GM18526 (cell line): ENCODE measurements around the gene IRGC.

Source experiments
- POLR2A ChIP-seq: IDR thresholded peaks from 3 replicates; pipeline ENCODE4 v1.6.1; 2011; ENCODE audit not compliant: insufficient read length; ENCODE audit errors: extremely low read depth

IRGC gene

DNA sequence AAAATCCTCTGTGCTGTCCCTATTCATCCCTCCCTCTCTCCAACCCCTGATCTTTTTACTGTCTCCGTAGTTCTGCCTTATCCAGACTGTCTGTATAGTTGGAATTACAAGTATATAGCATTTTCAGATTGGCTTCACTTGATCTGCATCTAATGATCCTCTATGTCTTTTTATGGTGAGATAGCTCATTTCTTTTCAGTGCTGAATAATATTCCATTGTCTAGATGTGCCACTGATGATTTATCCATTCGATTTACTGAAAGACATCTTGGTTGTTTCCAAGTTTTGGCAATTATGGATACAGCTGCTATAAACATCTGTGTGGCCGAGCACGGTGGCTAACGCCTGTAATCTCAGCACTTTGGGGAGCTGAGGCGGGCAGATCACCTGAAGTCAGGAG lies 19.1 kb downstream of the IRGC start:
- no peak for TF ChIP-seq POLR2A

DNA sequence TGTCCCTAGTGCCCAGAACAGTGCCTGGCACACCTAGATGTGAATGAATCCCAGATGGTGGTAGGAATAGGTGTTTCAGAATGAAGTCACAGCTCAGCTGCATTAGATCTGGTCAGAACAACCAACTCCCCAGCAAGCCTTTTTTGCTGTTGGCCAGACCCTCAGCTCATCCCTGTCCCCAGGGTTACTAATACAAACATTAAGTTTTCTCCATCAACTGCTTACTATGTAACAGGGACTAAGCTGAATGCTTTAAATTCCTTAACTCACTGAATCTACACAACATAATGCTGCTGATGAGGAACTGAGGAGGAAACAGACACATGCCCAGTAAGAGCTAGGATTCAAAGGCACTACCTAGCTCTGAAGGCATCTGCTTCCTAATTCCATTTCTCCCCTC lies 20.1 kb downstream of the IRGC start:
- no peak for TF ChIP-seq POLR2A

GRCh38 chr19:43738780-43739211 lies 22.9 kb downstream of the IRGC start:
- TF ChIP-seq POLR2A: no peak

DNA sequence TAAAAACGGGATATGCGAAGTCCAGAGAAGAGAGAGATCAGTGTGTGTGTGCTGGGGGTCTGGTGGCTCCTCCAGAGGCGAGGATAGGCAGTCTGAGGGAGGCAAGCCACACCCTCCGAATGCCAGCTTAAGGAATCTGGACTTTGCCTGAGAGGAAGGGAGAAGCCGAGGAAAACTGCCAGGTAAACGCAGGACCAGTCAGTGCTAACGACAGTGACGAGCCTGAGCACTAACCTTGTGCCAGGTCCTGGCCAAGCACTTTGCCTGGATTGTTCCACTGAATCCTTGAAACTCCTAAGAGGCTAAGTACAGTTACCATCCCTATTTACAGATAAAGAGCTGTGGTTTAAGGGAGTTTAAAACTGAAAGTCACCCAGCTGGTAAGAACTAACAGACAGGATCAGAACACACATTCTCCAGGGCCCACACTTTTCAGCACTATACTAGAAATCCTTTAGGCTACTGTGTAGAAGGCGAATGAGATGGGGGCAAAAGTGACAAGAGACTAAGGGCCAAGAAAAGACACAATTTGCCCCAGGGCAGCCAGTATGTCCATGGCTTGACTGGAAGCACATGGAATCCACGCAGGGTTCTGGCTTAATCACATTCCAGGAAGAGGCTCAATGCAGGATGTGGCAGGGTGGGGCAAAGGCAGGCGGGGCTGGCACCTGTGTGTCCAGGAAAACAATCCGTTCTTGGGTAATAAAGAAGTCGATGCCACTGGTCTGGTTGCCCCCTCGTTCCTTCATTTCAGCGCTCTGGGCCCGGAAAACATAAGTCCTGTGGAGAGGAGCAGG lies 23.8 kb downstream of the IRGC start:
- no peak for TF ChIP-seq POLR2A

DNA sequence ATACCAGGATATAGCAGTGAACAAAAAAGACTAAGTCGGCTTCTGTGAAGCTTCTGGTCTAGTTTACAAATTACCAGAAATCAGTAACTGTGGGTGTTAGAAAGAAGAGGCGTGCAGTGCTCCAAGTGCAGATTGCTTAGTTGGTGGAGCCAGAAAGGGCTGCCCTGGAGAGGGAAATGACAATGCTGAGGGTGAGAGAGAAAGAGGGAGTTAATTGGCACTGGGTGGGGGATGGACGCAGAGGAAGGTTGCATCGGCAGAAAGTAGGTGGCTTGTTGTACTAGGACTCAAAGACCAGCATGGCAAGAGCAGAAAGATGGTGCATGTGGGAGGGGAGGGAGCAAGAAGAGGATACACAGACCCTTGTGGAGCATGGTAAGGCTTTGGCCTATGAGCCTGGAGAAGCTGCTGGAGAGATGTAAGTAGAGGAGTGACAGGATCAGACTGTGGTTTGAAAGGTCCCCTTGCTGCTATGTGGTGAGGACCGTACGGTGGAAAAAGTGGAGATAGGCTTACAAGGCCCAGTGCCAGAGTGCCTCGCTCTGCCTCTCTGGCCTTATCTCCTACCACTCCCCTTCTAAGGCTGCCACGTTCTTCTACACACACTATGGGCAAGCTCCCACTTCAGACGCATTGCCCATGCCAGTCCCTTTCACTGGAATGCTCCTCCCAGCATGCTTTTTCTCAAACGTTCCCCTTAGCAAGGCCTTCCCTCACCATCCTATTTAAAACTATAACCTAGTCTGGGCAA lies 25.4 kb downstream of the IRGC start:
- no peak for TF ChIP-seq POLR2A

GRCh38 chr19:43743059-43743458 lies 27.2 kb downstream of the IRGC start:
- TF ChIP-seq POLR2A: no peak

GRCh38 chr19:43747557-43748204 lies 31.8 kb downstream of the IRGC start:
- TF ChIP-seq POLR2A: no peak

- no peak for TF ChIP-seq POLR2A
Observed at GRCh38 chr19:43748205-43748594, 32.3 kb downstream of the IRGC start.

- TF ChIP-seq POLR2A: no peak
Observed at GRCh38 chr19:43748685-43749084, 32.8 kb downstream of the IRGC start.

DNA sequence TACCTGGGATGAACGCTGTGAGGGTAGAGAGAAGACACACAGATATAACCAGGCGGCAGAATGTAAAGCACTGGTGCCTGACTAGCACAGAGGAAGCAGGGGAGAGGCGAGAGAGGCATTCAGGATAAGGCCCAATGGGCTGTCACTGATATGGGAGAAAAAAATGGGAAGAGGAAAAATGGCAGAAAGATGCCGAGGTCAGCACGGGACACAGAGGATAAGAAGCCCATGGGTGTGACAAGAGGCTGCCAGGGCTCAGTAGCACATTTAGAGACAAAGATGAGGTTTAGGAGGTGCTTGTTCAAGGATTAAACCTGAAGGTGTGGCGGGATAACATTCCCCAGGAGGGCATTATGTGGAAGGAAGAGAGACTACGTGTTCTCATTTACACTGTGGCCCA lies 33.3 kb downstream of the IRGC start:
- no peak for TF ChIP-seq POLR2A

DNA sequence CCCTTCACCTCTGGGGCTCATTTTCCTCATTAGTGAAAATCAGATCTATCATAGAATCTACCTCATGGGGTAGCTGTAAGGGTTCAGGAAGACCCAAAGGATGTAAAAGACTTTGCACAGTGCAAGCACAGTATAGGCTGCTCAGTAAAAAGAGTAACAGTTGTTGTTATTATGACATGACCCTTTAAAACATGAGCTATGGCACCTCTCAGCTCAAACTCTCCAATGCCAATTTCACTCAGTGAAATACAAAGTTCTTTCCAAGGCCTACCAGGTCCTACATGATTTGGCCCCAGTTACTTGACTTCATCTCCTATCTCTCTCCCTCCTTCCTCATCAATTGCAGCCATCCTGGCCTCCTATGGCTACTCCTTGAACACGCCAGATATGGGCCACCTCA lies 34.0 kb downstream of the IRGC start:
- TF ChIP-seq POLR2A: no peak

- TF ChIP-seq POLR2A: no peak
Observed at GRCh38 chr19:43751466-43752220, 35.8 kb downstream of the IRGC start.

- TF ChIP-seq POLR2A: no peak
Observed at GRCh38 chr19:43752287-43752875, 36.5 kb downstream of the IRGC start.

- no peak for TF ChIP-seq POLR2A
Observed at GRCh38 chr19:43754253-43754502, 38.3 kb downstream of the IRGC start.

- peak; percentile 74 for TF ChIP-seq POLR2A
Observed at GRCh38 chr19:43754503-43755255, 38.8 kb downstream of the IRGC start, which contains the start of gene SMG9. SMG9 (minus strand) TSS chr19:43754962; CDS start chr19:43750741, 4,221 bp downstream.

- TF ChIP-seq POLR2A: peak; percentile 24
Observed at GRCh38 chr19:43755256-43755801, 39.5 kb downstream of the IRGC start.
